T-helper 1 cell treated with Interleukin-12 subunit alpha and Interleukin-12 subunit beta and Interleukin-4 antibody, amounts not matched to agents 30 ng/mL and 1 ng/mL, for 36 hours (primary cell): ENCODE results near the gene CDK5R1. TPM values are rescaled to one million over a fixed set of nuclear protein-coding genes. Genes with fewer than 3 reads are reported as not detected.
"Not testable (repeated sequence)": the region's sequence is repeated elsewhere in the genome, so short reads cannot be mapped to it uniquely, and the experiment has no call there.

Experiments used
- intact Hi-C: fragments of 100-400 bp; cut with micrococcal nuclease; formaldehyde crosslinking; loops from one replicate; pipeline ENCODE4 v1.15.1; 2024
- total RNA-seq: library from RNA; stranded (reverse); gene quantifications from 2 replicates; pipeline ENCODE4 v1.2.3, GENCODE V29; 2022

CDK5R1 gene
- 3.5 and 3.9 TPM in 2 replicates for total RNA-seq

DNA sequence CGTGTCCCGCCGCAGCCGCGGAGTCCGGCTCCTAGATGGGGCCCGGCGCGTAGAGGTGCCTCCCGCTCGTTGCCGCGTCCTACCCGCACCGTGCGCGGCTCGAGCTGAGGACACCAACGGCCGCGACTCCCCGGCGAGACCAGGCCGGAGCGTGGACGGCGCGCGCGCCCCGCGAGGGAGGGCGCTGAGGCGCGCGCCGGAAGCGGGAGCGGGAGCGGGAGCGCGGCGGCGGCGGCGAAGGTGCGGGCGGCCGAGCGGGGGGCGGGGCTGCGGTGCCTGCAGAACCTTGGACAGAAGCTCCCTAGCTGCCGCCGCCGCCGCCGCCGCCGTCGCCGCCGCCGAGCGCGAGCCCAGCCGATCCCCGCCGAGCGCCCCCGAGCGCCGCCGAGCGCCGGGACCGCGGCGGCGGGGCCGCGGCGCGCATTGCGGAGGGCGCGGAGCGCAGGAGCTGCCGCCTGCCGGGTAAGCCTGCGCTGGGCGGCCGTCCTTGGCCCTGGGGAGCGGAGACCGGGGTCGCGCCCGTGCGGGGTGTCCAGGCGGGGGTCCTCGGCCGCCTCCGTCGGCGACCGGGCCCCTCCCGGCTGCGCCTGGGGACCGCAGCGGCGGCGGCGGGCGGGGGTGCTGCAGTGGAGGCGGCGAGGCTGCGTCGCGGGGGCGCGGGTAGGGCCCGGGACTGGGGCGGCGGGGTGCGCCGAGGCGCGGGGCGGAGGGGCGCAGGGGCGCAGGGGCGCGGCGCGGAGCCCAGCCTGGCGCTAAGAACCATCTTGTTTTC is at the start of gene CDK5R1:
Gene CDK5R1 (plus strand): TSS at position 293 of the 772 bp plus-strand sequence. CDS start 628 bp downstream, outside the sequence.
- intact Hi-C loops: loop anchor here (1.0 to 2.0 kb wide), 5 partner anchors 36 to 268 kb away; partner anchors contain the start of gene PSMD11

DNA sequence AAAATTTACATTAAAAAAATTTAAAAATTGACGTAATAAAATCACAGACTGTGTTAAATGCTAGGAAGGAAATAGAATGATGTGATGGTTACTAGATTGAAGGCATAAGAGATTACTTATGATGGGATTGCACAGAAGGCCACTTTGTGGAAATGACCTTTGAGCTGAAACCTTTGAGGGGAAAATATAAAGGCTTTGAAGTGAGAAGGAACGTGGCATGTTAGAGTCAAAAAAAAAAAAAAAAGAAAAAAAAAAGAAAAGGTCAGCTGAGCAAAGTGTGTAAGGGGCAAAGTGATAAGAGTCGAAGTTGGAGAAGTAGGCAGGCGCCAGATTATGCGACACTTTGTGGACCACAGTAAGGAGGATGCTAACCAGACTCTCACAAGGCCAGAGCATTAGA is 46.1 kb upstream of the CDK5R1 start:
- intact Hi-C loops: no loop called here

DNA sequence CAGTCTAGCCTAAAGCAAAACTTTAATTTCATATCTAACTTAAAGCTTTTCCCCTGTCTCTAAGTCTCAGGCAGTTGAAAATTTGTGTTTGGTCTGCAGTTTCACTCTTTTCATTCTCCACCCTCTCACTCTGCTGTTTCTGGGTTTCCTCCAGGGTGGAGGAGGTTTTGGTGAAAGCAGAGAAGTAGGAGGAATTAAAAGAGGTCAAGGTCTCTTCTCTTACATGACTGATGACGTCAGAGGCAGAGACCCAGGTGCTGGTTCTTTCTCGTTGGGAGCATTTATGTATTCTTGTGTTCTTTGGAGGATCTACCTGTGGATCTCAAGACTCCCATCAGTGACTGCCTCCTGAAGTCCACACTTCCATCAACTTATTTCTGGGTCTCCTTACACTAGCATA is 44.9 kb upstream of the CDK5R1 start:
- intact Hi-C loops: no loop called here

DNA sequence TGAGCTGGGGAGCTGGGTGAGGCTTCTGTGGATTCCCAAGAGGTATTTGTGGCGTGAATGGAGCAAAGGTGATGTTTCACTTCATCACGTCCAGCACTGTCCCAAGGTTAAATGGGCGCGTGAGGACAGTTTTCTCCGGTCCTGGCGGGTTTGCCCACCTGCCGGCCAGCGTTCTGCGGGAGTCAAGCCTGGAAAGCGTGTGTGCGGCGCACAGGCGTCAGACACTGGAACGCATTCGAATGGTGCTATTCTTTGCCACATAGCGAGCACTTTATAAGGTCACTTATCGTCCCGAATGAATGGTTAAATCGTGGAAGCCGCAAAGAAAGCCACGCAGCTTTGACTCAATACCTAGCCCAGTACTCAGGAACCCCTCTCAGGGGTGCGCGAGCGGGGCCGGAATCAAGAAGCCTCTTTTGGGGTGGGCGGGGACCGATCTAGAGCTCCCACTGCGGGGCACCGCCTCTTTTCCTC is 42.9 kb upstream of the CDK5R1 start:
- intact Hi-C loops: loop anchor here (1.0 kb wide), 5 partner anchors 43 to 543 kb away; partner anchors contain the start of genes MYO1D, UTP6 and ZNF207

DNA sequence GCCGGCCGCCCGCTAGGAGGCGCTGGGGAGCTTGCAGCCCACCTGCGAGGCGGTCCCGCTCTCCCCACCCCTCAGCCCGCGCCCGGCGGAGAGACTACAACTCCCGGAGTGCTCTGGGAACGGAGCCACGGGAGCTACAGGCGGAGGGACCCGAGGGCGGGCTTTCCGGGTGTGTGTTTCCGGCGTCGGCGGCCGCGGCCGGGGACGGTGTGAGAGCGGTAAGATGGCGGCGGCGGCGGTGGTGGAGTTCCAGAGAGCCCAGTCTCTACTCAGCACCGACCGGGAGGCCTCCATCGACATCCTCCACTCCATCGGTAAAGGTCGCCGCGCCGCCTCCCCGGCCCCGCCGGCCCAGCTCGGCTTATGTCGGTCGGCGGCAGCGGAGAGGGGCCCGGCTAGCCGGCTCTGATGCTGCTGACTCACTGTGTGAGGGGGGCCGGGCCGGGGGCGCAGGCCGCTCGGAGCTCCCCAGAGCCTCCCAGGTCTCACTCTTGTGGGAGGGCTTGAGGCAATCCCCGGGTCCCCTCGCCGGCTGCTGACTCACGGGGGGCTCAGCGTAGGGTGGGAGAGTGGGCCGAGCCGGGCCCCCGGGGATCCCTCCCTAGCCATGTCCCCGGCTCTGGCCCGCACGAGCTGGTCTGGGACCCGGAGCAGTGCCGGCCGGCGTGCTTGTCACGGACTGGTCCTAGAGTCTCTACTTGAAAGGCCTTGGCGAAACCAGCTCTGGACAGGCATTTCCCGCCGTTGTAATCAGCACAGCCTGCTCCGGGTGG is 42.3 kb upstream of the CDK5R1 start, which contains the start of gene PSMD11:
Gene PSMD11 (plus strand): TSS at position 210 of the 773 bp plus-strand sequence. CDS start 14 bp downstream, at position 224.
- intact Hi-C loops: loop anchor here (1.0 to 5.0 kb wide), 7 partner anchors 17 to 543 kb away; partner anchors contain the start of genes MYO1D, UTP6 and ZNF207

DNA sequence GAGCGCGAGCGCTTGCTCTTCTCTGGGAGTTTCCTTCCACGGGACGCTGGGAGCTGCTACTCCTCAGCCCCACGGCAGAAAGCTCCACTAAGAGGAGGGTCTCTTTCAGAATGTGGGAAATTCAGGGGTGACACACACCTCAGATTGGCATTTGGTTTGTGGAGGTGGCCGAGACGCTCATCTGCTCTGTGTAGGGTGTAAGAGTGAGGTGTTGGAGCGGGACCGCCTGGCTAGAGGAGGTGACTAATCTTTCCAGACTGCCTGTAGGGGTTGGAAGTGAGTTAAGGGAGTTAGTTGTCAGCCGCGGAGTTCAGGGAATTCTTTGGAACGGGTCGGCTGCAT is 41.7 kb upstream of the CDK5R1 start:
- intact Hi-C loops: loop anchor here (1.0 to 5.0 kb wide), 2 partner anchors 16 to 77 kb away; no protein-coding TSS in a partner anchor

DNA sequence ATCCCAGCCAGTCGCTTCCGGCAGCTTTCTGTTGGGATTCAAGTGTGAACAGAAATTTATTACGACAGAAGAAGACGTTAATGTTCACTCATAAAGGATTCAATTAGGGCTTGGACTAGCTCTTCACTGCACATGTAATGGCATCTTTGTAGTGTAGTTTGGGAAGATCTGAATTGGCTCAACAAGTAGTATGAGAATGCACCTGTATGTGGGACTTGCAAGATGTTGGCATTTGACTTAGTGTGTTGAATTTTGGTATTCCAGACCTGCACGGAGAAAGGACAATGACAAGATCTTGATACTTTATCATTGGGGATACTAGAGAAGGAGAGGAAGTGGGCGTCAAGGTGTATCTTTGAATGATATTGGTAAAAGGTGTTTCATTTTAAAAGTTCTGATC is 41.3 kb upstream of the CDK5R1 start:
- intact Hi-C loops: loop anchor here (1.0 to 5.0 kb wide), 2 partner anchors 16 to 77 kb away; no protein-coding TSS in a partner anchor

DNA sequence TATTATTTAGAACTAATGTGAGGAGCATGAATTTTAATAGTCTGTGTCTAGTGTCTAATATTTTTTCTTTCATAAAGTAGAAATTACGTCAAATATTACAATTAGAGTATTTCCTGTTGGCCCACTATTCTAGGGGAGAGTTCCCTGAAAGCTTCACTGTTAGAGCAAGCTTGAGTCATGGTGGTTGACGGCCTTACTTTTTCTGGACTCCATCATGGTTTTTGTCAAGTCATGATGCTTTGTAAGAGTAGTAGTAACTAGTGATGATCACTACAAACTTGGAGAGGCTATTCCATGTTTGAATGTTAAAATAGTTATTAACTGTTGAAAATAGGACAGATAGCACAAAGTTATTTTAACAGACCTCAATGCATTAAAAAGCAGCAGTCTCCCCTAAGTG is 40.8 kb upstream of the CDK5R1 start:
- intact Hi-C loops: loop anchor here (1.0 to 5.0 kb wide), 2 partner anchors 15 to 76 kb away; no protein-coding TSS in a partner anchor

DNA sequence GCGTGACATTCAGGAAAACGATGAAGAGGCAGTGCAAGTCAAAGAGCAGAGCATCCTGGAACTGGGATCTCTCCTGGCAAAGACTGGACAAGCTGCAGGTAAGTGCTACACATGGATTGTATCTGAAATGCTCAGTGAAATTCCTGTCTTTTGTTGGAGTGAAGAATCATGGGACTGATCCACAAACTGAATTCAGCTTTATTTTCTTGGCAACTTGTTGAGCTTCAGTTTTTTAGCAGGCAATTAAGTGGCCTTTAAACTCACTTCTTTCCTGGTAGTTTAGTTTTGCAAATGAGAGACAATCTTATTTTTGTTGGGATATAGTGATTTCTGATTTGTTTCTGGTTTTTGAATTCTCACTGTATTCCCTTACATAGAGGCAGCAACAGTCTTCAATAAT is 39.8 kb upstream of the CDK5R1 start:
- intact Hi-C loops: loop anchor here (5.0 kb wide), 1 partner anchor 75 kb away; no protein-coding TSS in a partner anchor

DNA sequence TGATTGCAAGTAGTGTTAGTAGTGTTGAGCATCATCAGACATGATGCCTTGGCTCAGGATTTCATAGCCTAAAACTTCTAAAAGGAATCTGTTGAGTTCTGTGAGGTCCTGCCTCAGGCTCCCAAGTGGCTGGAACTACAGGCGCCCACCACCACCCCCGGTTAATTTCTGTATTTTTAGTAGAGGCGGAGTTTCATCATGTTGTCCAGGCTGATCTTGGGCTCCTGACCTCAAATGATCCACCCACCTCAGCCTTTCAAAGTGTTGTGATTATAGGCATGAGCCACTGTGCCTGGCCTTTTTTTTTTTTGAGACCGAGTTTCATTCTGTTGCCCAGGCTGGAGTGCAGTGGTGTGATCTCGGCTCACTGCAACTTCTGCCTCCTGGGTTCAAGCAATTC is 36.8 kb upstream of the CDK5R1 start:
- intact Hi-C loops: loop anchor here (5.0 kb wide), 1 partner anchor 72 kb away; no protein-coding TSS in a partner anchor

DNA sequence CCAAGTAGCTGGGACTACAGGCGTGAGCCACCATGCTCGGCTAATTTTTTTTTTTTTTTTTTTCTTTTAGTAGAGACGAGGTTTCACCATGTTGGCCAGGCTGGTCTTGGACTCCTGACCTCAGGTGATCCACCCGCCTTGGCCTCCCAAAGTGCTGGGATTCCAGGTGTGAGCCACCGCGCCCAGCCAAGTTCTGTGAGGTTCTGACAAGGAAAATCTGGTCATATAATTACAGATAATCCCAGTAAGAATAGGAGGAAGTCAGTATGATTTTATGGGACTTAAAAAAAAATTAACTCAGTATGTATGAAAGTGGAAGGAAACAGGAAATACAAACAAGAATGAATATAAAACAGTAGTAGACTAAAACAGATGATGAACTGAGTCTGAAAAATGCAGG is 36.4 kb upstream of the CDK5R1 start:
- intact Hi-C loops: not testable (repeated sequence)

DNA sequence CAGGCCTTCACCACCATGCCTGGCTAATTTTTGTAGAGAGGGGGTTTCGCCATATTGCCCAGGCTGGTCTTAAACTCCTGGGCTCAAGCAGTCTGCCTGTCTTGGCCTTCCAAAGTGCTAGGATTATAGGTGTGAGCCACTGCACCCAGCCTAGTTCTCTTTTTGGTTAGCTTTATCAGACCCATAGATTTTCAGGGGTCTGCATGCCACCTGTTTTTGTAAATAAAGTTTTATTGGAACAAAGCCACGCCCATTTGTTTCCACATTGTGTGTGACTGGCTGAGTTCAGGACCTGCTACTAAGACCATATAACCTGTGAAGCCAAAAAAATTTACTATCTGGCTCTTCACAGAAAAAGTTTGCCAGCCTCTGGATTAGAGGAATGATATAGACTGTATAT is 34.9 kb upstream of the CDK5R1 start:
- intact Hi-C loops: no loop called here

DNA sequence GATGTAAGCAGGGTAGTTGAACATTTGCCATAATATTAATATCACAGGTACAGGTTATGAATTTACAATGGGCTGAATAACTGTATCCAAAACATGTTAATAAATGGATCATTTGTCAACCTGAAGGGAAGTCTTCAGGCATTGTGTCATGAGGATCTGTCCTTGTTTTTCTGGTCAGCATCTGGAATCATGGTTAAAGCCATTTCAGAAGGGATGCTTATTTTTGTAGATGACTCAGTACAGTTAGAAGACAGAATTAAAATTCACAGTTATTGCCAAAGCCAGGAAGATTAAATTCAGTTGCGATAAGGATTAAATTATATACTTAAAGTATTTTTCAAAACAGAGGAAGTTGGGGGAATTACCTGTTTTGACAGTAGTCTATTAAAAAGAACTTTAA is 34.5 kb upstream of the CDK5R1 start:
- intact Hi-C loops: no loop called here

DNA sequence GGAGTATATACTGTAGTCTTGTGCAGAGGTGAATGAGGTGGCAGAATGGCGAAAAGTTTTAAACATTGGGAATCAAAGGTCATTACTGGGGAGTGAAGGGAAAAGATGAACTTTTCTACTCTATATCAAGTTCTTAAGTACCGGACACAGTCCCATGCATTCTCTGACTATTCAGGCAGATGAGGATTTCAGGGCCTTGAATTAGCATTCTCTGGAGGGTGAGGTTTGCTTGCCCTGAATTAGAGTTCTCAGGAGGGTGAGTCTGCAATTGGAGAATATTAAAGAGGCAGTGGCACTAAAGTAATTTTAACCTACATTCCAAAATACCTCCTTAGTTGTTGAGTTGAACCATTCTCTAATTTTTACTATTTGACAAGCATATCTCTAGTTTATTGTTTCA is 33.4 kb upstream of the CDK5R1 start:
- intact Hi-C loops: no loop called here

DNA sequence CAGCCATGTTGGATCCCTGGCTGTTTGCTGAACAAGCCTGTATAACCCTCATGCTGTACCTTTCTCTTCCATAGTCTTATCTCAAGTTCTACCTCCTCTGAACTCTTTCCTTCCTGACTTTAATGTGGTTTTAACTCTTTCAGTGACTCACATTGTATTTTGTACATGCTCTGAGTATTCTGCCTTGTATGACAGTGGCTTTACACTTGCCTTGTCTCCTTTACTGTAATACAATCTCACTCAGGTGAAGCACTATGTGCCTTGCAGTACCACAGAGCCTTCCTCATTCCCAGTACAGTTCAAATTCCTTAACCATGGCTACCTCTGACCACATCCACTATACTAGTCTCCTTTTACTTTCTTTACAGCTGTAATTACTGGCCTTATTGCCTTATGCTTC is 28.4 kb upstream of the CDK5R1 start:
- intact Hi-C loops: no loop called here

DNA sequence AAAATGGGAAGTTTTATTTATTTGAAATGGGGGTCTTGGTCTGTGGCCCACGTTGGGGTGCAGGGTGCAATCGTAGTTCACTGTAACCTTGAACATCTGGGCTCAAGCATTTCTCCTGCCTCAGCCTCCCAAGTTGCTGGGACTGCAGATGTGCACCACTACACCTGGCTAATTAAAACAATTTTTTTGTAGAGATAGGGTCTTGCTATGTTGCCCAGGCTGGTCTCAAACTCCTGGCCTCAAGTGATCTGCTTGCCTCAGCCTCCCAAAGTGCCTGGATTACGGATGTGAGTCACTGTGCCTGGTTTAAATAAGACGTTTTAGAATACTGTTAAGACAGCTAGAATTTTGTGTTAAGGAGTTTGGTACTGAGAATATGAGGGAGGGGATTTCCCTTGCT is 26.7 kb upstream of the CDK5R1 start:
- intact Hi-C loops: no loop called here

DNA sequence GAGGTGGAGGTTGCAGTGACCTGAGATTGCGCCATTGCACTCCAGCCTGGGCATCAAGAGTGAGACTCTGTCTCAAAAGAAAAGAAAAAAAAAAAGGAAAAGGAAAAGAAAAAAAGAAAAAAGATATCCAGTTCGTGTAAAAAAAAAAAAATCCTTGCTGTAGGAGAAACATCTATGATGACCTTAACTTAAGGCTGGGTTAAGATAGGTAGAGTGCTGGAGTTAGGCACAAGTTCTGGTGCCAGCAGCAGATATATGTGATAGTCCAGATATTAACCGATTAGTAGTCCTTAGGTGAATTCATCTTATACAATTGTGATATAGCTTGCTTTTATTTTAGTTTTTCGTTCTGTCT is 25.3 kb upstream of the CDK5R1 start:
- intact Hi-C loops: loop anchor here (1.0 kb wide), 5 partner anchors 16 to 294 kb away; no protein-coding TSS in a partner anchor

DNA sequence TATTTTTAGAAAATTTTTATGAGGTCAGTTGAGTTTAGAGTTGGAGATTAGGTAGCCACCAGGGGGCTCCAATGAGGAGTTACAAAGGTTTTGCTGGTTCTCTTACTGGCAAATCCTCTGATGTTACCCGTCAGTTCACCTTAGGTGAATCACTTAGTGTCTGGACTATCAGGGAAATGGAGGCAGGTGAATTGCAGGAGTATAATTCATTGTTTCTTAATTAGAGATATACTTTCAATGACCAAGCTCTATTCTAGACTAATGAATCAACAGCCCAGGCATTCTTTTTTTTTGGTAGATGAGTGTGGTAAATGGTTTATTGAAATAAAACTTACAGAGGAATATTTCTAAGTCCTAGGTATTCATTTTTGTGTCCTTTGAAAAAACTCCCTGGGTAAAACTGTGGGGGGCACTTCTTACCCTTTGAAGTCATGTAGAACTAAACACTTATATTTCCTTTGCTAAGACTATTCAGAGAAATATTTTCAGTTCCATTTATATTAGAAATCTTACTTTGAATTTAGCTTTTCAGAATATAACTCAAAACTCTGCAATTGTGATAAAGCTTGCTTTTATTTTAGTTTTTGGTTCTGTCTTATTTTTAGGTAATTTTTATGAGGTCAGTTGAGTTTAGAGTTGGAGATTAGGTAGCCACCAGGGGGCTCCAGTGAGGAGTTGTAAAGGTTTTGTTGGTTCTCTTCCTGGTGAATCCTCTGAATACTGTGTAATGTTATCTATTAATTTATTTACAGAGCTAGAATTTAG is 24.8 kb upstream of the CDK5R1 start:
- intact Hi-C loops: loop anchor here (1.0 to 2.0 kb wide), 6 partner anchors 17 to 293 kb away; no protein-coding TSS in a partner anchor

DNA sequence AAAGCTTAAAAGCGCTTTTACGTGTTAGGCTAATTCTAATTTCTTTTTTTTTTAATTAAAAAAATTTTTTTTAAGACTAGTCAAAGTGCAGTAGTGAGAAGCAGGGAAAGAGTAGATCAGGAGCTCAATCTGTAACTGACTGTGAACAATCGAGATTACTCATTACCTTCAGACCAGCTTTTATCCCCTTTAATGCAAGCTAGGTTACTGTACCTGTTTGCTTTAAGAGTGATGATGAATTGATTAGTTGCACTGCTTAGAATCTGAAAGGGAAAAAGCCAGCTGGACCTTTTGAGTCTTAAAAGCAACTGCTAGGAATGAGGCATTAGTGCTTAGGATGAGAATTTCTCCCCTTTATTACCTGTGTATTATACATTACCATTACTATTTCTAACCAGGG is 23.5 kb upstream of the CDK5R1 start:
- intact Hi-C loops: loop anchor here (2.0 kb wide), 1 partner anchor 195 kb away; no protein-coding TSS in a partner anchor

DNA sequence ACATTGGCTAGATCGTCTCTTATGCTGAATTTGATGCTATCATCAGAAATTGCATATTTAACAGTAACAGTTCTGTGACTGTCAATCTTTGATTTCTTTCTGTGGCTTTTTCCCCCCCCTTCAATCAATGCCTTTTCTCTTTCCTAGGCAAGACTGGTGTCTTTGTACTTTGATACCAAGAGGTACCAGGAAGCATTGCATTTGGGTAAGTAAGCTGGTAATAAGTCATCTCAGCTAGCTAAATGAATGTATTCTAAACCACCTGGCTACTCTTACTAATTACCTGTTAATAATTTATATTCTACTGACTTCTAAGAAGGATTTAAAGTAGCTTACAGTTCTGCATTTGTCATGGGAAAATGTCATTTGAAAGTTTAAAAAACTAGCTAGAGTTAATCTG is 22.4 kb upstream of the CDK5R1 start:
- intact Hi-C loops: no loop called here

DNA sequence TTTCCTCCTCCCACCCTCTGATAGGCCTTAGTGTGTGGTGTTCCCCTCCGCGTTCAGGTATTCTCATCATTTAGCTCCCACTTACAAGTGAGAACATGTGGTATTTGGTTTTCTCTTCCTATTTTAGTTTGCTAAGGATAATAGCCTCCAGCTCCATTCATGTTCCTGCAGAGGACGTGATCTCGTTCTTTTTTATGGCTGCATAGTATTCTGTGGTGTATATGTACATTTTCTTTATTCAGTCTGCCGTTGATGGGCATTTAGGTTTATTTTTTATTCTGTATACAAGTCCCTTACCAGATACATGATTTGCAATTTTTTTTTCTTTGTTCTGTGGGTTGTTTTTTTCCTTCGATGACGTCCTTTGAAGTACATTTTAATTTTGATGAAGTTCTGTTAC is 18.8 kb upstream of the CDK5R1 start:
- intact Hi-C loops: no loop called here
